Erythroblast (primary cell): ENCODE measurements around the gene TTLL8.

Source experiments
- GATA1 ChIP-seq: IDR thresholded peaks from 2 replicates; pipeline ENCODE4 v1.6.1; 2011; ENCODE audit warnings: low read depth, mild to moderate bottlenecking, control low read depth, low read length, moderate library complexity
- POLR2A ChIP-seq: IDR thresholded peaks from 2 replicates; pipeline ENCODE4 v1.6.1; 2011; ENCODE audit warnings: mild to moderate bottlenecking, low read length

GRCh38 chr22:49999946-50000586, 58.0 kb downstream of the TTLL8 start:
- TF ChIP-seq POLR2A (no peak), GATA1 (no peak)
